Choroid plexus epithelial cell (primary cell): Measurements from ENCODE around the gene LRRC23.

Experiments used
- DNase-seq: peaks from one replicate; pipeline ENCODE4 v3.0.0-alpha.2; 2010; ENCODE audit warnings: low read depth
- H3K4me3 ChIP-seq: 2 replicates; pipeline ENCODE4 v1.5.1; 2011; ENCODE audit warnings: low read depth, mild to moderate bottlenecking, control low read depth, low read length, moderate library complexity
- CTCF ChIP-seq: conservative IDR thresholded peaks from 2 replicates; pipeline ENCODE4 v1.5.1; 2011; ENCODE audit warnings: low read depth, mild to moderate bottlenecking, control low read depth, inconsistent platforms, low read length, moderate library complexity

LRRC23 gene

GRCh38 chr12:6955108-6956020, 50.7 kb downstream of the LRRC23 start:
- H3K4me3 ChIP-seq = no peak overlapping the region
- DNase-seq = no peak
- no peak for TF ChIP-seq CTCF

GRCh38 chr12:6956021-6956727, 51.6 kb downstream of the LRRC23 start:
- no peak for TF ChIP-seq CTCF
- H3K4me3 ChIP-seq = no peak overlapping the region
- no peak for DNase-seq

GRCh38 chr12:6957151-6957701, 52.6 kb downstream of the LRRC23 start:
- H3K4me3 ChIP-seq = no peak overlapping the region
- no peak for TF ChIP-seq CTCF
- DNase-seq = no peak

GRCh38 chr12:6957741-6958608, 53.4 kb downstream of the LRRC23 start:
- no peak for DNase-seq
- no peak for TF ChIP-seq CTCF
- no peak overlapping the region for H3K4me3 ChIP-seq

- DNase-seq = no peak
- H3K4me3 ChIP-seq = no peak overlapping the region
- no peak for TF ChIP-seq CTCF
Measured at GRCh38 chr12:6958609-6959057, 54.0 kb downstream of the LRRC23 start.

GRCh38 chr12:6959058-6959804, 54.6 kb downstream of the LRRC23 start:
- DNase-seq = no peak
- no peak overlapping the region for H3K4me3 ChIP-seq

More at GRCh38 chr12:6959058-6959804, 54.6 kb downstream of the LRRC23 start:
- no peak for TF ChIP-seq CTCF
